GM18867 (cell line): ENCODE data around the gene MFSD6.

Experiments used
- ATAC-seq: cut with Tn5 transposase; IDR thresholded peaks from one replicate; pipeline ENCODE4 v1.9.1; 2021; ENCODE audit warnings: mild to moderate bottlenecking, moderate library complexity; ENCODE audit not compliant: unreplicated experiment

The MFSD6 gene

GRCh38 chr2:190527214-190527613 is 119.1 kb downstream of the MFSD6 start:
- no peak for ATAC-seq

DNA sequence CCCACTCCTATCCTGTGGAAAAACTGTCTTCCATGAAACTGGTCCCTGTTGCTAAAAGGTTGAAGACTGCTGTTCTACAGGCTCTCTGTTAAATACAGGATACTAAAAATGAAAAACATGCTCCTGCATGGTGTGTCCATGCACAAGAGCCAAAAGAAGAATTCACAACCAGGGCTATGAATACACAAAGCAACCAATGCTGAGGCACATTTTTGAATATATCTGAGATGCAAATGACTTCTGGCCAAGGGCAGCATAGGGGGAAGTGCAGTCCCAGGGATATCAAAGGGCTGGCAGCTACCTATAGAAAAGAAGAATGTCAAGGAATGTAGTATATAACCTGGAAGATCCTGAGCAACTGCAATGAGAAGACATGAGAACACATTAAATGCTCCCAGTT is 119.8 kb downstream of the MFSD6 start:
- no peak for ATAC-seq

GRCh38 chr2:190528521-190529001 is 120.4 kb downstream of the MFSD6 start:
- ATAC-seq = no peak

DNA sequence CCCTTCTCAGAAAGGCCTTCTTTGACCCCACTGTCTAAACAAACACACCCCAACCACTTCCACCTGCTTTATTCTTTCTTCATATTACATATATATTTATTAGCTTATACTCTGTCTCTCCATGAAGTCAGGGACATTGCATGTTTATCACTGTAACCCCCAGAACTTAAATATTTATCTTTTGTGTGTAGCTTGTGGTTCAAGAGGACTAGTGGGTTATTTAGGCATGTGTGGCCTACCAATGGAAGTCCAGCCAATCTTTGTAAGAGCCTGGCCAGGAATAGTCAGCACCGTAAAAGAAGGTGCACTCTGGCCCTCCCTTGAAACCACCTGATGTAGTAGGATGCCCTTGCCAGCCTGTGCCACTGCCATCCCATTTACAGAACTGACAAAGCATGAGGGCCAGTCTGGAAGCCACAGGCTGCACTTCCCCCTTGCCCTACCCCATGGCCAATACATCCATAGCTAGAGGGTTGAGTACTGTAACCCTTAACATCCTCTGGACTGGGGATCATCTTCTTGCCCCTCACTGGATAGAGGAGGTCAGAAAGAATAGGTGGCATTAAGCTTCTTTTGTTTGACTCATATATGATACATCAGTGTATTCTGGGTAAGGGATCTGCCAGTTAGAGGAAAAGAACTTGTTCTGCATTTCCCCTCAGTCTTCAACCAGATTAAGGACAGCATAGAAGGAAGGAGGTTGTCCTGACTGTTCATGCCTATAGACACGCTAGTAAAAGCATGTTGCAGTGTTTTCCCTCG is 121.5 kb downstream of the MFSD6 start:
- no peak for ATAC-seq

- no peak for ATAC-seq
Observed at GRCh38 chr2:190530248-190530900, 122.2 kb downstream of the MFSD6 start.

DNA sequence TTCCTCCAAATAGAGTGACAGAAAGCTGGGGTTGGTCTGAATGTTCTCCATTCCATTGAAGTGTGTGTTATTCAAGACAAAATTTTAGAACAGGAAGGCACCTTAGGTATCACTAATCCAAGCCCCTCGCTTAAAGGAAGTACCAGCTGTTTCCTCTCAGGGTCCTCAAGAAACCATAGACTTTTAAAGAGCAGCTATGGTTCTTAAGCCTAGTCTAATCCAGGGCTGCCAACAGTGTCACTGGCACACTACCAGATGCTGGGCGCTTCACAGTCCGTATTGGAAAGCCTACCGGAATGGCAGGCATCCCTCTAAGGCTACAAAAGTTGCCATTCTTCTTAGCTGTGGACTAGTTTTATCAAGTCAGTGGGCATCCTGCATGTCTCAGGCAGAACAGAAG is 124.4 kb downstream of the MFSD6 start:
- ATAC-seq = no peak

DNA sequence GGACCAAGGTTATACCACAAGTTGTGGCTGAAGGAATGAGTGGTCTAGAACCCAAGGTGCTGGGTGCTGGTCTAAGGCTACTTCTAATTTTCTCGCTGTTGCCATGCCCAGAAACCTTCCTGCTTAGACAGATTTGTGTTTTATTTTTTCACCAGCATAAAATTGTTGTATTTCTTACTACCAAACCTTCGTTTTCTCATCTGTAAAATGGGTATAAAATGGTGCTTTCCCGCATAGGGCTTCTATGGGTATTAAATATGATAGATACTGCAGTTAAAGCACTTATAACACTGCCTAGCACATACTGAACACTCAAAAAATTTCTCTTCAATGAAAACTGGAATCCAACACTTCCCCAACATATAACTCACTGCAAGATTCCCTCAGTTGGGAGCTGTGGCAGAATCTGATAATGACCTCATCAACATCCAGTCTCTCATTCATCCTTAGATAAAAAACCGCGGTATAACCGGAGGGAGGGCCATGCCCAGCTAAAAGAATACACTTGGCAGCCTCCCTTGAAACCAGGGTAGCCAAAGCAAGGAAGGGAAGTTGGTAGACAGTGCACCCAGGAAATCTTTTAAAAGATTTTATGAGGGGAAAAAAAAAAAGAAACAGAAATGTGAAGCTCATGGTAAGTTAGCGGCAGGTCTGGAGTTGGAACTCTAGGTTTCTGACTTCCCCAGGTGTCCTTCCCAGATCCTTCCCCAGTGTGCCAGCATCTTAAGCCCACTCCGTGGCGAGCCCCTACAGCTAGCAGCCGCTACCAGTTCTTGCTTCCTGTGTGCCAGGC is 125.2 kb downstream of the MFSD6 start:
- no peak for ATAC-seq

DNA sequence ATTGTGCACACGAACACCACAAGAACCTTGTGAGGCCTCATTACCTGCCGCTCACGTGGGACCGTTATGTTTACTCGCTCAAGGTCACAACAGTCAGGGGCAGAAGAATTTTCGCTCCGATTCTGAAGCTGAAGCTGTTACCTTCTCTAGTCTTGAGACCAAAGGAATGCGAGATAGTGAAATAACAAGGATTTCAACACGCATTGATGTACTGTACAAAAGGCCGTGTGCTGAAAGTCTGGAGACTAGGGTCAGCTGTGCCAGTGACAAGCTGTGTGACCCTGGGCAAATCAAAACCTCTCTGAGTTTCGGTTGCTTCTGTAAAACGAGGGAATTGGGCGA is 125.8 kb downstream of the MFSD6 start:
- ATAC-seq = peak; percentile 29

GRCh38 chr2:190534310-190535120 is 126.4 kb downstream of the MFSD6 start, which contains the start of gene NEMP2:
Gene NEMP2, minus strand, starts transcription at chr2:190534722. Its CDS starts 67 bp downstream, at chr2:190534655.
- ATAC-seq = peak; percentile 78

DNA sequence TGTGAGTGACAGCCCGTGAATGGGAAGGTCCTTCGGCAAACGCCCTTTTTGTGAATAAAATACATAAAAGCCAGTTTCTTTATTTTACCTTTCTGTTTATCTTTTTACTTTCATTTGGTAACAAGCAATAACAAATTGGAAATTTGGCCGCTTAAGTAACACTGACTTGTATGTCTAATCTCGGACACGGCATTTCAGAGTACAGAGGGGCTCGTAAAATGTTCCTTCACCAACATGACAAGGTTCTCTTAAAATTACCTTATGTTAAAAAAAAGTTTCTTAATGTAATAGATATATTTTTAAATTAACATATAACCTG is 126.9 kb downstream of the MFSD6 start:
- no peak for ATAC-seq

GRCh38 chr2:190535586-190535985 is 127.4 kb downstream of the MFSD6 start:
- ATAC-seq = no peak

DNA sequence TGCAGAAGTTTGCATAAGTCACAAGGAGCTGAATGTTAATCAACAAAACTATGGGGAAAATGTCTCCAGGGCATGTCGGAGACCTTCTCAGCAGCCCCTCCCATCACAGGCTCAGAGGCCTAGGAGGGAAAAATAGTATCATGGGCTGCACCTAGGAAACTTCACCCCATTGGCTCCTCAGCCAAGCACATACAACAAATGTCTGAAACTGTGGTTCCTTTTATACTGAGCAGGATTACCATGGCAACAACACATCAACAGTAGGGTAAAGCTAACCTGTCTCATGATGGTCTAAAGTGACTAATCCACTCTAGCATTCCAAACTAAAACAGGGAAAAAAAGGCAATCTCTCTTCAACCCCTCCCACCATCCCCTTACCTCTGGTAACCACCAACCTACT is 129.6 kb downstream of the MFSD6 start:
- ATAC-seq = no peak

DNA sequence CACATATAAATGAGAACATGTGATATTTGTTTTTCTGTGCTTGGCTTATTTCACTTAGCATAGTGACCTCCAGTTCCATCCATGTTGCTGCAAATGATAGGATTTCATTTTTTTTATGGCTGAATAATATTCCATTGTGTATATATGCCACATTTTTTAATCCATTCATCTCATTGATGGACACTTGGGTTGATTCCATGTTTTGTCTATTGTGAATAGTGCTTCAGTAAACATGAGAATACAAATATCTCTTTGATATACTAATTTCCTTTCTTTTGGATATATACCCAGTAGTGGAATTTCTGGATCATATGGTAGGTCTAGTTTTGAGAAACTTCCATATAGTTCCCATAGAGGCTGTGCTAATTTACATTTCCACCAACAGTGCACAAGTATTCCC is 130.0 kb downstream of the MFSD6 start:
- ATAC-seq = no peak

DNA sequence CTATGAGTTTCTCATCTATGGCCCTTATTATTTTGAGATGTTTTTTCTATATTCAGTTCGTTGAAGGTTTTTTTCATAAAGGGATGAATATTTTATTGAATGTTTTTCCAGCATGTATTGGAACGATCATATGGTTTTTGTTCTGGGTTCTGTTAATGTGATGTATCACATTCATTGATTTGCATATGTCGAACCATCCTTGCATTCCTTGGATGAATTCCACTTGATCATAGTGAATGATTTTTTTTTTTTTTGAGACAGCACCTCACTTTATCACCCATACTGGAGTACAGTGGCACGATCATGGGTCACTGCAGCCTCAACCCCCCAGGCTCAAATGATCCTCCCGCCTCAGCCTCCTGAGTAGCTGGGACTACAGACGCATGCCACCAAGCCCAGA is 131.9 kb downstream of the MFSD6 start:
- no peak for ATAC-seq

DNA sequence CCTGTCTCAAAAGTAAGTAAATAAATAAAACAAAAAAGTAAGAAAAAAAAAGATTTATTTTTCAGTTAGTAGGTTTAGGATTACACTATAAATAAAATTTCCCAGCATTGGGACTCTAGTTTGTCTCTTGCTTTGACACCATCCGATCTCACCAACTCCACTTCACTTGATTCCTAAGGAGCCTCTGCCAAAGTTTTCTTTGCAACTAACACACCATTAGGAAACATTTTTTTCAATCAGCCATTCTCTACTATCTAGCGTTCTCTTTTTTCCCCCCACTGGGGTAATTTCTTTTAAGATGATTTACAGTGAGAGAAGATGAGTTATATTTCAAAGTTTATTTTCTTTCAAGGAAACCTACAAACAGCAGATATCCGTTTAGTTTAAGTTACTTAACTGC is 136.9 kb downstream of the MFSD6 start:
- no peak for ATAC-seq

GRCh38 chr2:190545555-190546385 is 137.6 kb downstream of the MFSD6 start:
- no peak for ATAC-seq

DNA sequence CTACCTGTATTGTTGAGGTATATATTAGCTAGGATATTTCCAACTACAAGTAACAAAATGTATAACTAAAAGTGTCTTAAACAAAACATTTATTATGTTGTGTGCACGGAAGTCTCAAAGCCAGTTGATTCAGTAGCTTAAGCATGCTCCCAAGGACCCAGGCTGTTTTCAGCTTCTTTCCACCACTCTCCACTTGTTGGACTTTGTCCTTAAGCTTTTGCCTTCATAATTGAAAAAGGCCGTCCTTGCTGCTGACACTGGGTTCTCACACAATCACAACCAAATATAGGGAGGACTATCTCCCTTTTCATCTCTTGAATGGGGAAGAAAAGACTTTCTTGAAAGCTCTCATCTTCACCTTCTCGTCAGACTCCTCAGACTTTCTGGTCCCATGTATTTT is 138.6 kb downstream of the MFSD6 start:
- no peak for ATAC-seq

GRCh38 chr2:190547886-190548285 is 139.7 kb downstream of the MFSD6 start:
- no peak for ATAC-seq

- ATAC-seq = no peak
Observed at GRCh38 chr2:190550137-190550536, 142.0 kb downstream of the MFSD6 start.
